HG03108 (cell line): ENCODE data around the gene DGKG.

ENCODE experiments used
- ATAC-seq: cut with Tn5 transposase; IDR thresholded peaks from one replicate; pipeline ENCODE4 v1.9.1; 2021; ENCODE audit warnings: moderate library complexity; ENCODE audit not compliant: unreplicated experiment

DGKG gene

GRCh38 chr3:186281176-186281575 is 80.9 kb downstream of the DGKG start:
- ATAC-seq = no peak

- no peak for ATAC-seq
Observed at GRCh38 chr3:186280737-186281136, 81.3 kb downstream of the DGKG start.

DNA sequence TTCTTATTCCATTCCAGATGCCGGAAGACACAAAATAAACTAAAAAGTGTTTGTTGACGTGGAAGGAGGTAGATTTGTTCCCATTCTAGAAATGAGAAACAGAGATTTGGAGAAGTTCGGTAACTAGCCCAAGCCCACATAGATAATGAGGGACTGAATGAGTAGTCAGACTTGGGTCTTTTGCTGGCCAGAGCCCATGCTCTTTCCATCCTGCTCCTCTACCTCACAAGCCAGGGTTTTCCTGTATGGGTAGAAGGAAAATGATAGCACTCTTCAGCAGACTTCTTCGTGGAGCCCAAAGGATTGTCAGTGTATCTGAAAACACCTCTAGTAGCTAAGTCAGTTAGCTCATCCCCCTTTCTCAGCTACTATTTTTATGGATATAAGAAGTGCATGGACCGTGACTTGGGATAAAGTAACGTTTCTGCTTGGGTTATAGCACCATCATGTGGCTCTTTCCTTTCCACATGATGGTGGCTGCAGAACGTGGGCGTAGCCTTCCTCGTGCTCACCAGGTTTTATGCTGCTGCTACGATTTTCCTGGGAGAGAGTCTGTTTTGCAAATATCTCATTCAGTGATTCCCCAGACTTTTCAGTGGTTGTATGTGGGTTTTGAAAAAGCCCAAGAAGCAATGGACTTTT is 84.6 kb downstream of the DGKG start:
- no peak for ATAC-seq

DNA sequence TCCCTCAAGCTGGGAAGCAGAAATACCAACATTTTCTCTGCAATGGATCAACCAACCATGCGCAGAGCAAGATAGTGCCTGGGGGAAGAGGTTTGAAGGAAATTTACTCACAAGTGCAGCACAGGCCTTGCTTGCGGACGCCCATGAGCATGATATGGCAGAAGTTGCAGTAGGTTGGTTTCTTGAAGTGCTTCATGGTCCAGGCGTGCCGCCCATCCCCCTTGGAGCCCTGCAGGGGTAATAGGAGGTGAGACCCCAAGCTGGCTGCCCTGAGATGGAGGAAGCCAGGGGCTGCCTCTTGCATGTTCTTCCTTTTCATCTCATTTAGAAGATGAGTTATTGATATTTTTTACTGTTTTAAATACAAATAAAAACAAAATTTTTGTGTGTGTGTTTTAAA is 86.6 kb downstream of the DGKG start:
- no peak for ATAC-seq

DNA sequence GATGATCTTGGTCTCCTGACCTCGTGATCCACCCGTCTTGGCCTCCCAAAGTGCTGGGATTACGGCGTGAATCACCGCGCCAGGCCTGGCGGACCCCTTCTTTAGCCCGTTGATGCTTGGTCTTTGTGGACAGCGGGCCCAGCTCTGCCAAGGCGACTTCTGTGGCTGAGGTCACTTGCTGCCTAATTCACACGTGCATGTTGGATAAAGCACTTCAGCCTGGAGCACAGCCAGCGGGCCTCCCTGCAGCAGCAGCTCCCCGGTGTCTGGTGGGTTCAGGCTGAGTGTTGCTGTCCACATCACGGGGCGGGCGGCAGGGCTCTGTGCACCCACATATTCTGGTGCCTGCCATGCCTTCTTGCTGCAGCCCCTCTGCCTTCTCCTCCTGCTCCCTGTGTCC is 88.4 kb downstream of the DGKG start:
- no peak for ATAC-seq

- no peak for ATAC-seq
Observed at GRCh38 chr3:186270701-186271100, 91.3 kb downstream of the DGKG start.

GRCh38 chr3:186268616-186269448 is 93.2 kb downstream of the DGKG start:
- no peak for ATAC-seq

GRCh38 chr3:186267758-186268157 is 94.3 kb downstream of the DGKG start:
- no peak for ATAC-seq

DNA sequence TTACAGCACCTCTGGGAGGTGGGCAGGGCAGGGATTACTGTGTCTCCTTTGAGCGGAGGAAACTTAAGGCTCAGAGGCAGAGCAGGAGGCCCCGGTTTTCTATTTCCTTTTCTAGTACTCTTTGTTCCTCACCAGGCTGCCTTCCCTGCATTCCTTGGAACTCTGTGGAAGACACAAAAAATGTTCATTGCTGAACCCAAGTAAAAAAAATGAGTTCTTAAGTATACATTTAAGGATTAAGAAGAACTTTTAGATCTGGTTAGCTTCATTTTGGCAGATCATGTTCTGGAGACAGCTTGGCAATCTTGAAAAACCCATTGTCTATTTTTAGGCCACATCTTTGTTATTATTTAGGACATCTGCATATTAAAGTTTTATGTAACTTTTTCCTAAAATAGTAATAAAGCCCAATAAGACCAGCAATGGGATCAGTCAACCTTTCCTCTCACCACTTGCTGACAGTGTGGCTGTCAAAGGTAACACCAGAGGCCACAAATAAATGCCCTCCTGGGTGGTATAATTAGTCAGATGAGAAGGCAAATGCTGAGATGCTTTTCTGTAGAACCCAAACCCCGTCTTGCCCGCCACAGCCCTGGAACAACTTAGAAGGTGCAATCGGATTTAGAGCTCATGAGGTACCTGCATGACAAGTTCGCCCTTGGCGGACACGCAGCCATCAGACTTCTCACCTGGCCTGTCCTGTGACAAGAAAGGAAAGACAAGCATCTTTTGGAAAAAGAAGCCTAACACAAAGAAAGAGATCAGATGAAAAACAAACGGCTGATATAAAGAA is 97.2 kb downstream of the DGKG start:
- no peak for ATAC-seq

DNA sequence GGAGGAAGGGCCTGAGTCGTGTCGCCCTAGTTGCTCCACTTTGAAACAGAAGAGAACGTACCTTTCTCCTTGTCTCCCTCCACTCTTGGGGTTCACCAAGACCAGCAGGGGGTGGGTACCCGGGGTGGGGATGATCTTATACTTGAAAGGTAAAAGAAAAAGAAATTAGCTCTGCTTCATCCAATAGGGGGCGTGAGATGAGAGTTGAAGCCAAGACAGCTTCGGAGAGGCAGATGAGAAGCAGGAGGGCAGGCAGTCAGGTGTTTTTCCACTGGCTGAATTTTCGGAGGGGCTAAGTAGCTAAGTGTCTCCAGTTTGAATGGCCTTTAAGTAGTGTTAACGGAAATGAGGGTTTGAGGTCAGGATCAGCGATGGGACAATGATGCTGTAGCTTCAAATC is 100.4 kb downstream of the DGKG start:
- ATAC-seq = no peak

GRCh38 chr3:186260726-186261125 is 101.3 kb downstream of the DGKG start:
- ATAC-seq = no peak

GRCh38 chr3:186259612-186260383 is 102.2 kb downstream of the DGKG start:
- ATAC-seq = peak; percentile 71

DNA sequence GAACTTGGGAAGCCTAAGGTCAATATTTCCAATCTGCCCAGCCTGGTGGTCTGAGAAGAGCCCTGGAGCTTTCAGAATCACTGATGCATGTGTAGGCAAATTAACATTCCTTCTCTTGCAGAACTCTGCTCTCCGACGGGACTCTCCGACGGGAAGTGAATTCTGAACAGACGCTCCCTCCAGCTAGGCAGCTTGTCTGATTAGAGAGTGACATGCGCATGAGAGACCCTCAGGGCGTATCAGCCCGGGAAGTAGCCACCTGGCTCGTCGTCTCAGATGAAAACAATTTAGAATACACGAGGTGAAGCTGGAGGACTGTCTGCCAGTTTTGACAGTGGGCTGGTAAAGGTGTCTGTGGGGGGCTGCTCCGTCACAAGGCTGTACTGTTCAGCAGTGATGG is 103.1 kb downstream of the DGKG start:
- ATAC-seq = no peak

GRCh38 chr3:186257866-186258265 is 104.2 kb downstream of the DGKG start:
- ATAC-seq = no peak

GRCh38 chr3:186255703-186256331 is 106.2 kb downstream of the DGKG start:
- ATAC-seq = no peak

- ATAC-seq = peak; percentile 53
Observed at GRCh38 chr3:186254676-186255650, 107.1 kb downstream of the DGKG start.

DNA sequence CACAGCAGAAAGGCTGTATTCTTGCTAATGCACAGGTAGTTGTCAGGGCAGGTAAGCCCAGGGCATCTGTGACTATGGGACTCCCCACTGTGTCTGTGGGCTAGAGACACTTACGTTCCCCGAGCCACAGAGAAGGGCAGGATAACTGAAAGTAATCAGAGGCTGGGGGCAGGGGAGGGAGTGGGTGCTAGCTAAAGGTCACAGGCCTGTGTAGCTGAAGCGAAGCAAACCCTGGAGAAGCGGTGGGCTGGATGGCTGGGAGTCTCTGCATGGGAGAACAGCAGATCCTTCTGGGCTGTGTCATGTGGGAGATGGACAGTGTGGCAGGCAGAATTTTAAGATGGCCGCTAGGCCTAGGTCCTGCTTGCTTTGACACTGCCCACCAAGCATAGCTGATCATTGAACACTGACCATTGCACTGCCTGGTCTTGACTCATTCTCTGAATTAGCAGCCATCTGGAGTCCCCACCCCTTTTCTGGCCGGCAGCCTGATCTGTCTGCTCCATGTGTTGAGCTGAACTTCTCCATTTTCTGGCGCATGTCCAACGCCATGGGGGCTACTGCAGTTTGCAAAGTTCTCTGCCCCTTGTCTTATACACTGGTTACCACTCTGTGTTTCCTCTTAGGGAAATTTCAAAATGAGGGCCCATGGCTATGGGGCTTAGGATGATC is 110.0 kb downstream of the DGKG start:
- ATAC-seq = no peak

DNA sequence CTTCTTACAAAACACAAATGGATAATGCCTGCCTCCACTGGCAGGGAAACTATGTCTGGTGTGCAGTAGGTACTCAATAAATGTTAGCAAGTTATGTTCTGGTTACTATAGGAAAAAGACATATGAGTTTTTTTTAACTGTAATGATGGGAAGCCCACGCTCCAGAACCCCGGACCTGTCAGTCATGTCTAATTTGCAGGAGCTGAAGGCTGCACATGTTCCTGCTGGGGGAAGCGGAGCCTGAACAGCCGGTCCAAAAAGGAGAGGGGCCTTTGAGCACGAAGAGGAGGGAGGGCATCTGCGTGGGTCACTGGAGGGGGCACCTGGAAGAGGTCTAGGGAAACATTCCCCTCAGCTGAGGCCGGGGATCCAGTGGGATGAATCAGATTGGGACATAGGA is 113.2 kb downstream of the DGKG start:
- no peak for ATAC-seq
